ENCODE results near the gene TMEM135.

GRCh38 chr11:86999859-87000753 is 37.6 kb upstream of the TMEM135 start:
- TF ChIP-seq CTCF (IDR thresholded peaks at IDR 0.05; ENCODE audit: insufficient read depth, low read length, poor library complexity, severe bottlenecking) (no peak), EZH2phosphoT487 (conservative IDR thresholded peaks at IDR 0.05; ENCODE audit: low read length) (no peak)
